Brain pericyte (primary cell): ENCODE data around the gene CCDC77.
"Not testable (repeated sequence)": the region's sequence is repeated elsewhere in the genome, so short reads cannot be mapped to it uniquely, and the experiment has no call there.

Experiments
- DNase-seq: peaks from one replicate; pipeline ENCODE4 v3.0.0-alpha.2; 2012; ENCODE audit warnings: low read depth, low spot score

The CCDC77 gene

DNA sequence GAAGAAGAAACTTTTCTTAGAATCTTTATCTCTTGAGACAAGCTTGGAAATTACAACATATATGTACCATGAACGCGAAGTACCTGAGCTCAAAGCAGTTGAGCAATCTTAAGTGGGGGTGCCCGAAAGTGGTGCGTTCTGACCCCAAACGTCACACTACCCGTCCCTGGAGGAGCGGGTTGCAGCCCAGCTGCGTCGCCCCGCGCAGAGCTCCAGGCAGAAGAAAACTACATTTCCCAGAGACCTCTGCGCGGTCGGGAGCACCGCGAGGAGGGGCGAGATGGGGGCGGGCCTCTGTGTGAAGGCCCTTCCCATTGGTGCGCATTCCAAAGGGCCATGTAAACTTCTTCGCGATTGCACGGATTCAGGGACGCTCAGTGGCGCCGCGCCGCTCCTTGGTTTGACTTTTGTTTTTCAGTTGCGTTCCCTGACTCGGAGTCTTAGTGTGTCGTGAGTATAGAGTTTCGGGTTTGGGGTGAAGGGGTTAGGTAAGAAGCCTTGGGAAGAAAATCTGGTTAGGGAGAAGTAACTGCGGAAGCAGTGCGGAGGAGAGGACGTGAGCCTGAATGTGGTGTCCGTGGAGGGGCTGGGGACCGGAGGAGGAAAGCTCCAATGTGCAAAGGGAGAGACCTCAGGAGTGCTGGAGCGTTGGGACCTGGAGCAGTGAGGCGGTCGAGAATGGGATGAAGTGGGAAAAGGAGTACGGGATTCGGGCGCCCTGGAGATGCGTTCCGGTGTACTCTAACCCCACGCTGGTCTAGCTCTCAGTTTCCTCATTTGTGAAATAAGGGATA lies at the start of gene CCDC77:
CCDC77 (plus strand) TSS at position 410 of the 794 bp plus-strand sequence. CDS start 7,740 bp downstream, outside the sequence.
- peak; percentile 75 for DNase-seq

DNA sequence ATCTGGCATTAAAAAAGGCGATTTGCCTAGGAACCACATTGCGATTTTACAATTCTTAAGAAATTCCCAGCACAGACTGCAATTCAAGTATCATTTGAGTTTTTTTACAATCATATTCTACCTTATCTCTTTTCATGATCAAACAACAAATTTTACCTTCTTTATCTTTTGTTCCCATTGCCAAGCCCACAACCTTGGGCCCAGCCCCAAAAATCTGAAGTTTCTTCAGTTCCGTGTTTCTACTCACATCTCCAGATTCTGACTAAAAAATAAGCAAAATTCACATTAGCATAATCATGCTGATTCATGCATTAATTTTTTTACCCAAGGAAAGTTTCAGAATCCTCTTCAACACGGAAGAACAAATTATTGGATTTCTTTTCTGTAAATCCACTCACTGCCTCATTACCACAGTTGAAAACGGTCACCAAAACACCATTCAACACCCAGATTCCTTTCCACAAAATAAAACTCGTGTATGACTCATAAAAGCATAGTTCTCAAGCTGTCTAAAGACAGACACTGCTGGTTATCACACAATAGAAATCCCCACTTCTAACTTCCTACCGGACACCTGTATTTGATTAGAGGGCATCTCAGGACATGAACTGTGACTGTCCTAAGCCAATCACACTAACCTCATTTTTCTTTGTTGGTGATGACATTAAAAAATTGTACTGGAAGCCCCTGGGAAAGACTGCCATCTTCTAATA lies 45.0 kb upstream of the CCDC77 start:
- no peak for DNase-seq

DNA sequence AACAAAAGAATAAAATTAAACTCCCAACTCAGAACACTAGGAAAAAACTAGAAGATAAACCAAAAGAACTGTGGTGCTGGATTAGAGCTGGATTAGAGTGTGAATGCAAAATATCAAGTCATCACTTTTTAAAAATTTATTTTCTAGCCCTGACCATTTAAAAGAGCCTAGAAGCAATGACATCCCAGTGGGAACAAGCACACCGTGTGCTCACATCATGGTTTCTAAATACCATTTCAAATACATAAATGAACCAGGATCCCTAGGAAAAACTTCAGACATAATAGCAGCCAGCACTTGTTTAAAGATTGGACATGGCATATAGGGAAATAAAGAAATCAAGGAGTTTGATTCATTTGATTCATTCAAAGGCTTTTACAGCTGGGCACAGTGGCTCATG lies 42.4 kb upstream of the CCDC77 start:
- no peak for DNase-seq

DNA sequence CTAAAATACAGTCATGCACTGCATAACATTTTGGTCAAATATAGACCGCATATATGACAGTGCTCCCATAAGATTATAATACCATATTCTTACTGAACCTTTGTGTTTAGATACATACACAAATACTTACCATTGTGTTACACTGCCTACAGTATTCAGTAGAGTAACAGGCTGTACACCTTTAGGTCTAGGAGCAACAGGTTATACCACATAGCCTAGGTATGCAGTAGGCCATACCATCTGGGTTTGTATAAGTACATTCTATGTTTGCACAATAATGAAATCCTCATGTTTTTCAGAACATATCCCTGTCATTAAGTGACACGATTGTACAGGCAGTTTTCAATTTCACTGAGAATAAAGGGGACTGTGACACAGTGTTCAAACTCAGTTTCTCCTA lies 34.6 kb upstream of the CCDC77 start:
- DNase-seq: no peak

DNA sequence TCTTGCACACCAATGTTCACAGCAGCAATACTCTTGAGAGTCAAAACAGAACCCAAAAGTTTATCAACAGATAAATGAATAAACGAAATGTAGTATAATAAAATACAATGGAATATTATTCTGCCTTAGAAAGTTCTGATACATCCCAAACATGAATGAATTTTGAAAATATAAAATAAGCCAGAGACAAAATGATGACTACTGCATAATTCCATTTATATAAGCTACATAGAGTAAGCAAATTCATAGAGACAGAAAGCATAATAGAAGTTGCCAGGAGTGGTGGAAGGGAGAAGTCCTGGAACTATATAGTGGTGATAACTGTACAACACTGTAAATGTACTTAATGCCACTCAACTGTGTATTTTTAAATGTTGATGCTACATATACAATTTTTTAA lies 33.5 kb upstream of the CCDC77 start:
- DNase-seq: no peak

DNA sequence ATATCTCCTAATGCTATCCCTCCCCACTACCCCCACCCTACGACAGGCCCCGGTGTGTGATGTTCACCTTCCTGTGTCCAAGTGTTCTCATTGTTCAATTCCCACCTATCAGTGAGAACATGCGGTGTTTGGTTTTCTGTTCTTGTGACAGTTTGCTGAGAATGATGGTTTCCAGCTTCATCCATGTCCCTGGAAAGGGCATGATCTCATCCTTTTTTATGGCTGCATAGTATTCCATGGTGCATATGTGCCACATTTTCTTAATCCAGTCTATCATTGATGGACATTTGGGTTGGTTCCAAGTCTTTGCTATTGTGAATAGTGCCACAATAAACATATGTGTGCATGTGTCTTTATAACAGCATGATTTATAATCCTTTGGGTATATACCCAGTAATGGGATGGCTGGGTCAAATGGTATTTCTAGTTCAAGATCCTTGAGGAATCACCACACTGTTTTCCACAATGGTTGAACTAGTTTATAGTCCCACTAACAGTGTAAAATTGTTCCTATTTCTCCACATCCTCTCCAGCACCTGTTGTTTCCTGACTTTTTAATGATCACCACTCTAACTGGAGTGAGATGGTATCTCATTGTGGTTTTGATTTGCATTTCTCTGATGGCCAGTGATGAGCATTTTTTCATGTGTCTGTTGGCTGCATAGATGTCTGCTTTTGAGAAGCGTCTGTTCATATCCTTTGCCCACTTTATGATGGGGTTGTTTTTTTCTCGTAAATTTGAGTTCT lies 30.5 kb upstream of the CCDC77 start:
- DNase-seq: not testable (repeated sequence)

DNA sequence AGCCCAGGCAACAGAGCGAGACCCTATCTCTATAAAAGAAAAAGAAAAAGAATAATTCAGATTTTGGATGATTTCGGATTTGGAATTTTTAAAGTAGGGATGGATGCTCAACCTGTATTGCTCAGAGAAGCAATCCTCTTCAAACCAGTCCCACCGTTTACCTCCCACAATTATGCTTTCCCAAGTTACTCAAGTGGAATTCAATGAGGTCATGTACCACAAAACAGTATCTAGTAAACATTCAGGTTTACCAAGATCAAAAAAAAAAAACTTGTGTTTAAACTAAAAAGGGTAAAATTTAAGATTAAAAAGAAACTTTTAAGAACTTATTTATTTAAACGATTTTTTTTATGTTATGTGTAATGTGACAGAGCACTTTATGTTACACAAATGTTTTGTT lies 14.8 kb upstream of the CCDC77 start:
- DNase-seq: no peak

DNA sequence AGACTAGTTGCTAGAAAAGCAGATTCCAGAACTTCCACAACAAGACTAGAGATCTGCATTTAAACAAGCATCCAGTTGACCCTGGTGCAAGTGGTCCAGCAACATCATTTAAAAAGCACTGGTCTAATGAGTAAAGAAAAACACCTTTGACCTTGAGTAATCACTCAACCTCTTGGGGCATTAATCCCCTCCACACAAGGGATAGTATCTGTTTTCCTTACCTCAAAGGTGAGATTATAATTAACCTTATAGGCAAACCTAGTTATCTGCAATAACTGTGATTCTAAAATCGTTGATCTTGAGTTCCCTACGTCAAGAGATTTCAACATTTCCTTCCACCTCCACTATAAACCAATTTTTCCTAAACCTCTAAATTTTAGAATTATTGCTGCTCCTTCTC lies 13.4 kb upstream of the CCDC77 start:
- DNase-seq: no peak

DNA sequence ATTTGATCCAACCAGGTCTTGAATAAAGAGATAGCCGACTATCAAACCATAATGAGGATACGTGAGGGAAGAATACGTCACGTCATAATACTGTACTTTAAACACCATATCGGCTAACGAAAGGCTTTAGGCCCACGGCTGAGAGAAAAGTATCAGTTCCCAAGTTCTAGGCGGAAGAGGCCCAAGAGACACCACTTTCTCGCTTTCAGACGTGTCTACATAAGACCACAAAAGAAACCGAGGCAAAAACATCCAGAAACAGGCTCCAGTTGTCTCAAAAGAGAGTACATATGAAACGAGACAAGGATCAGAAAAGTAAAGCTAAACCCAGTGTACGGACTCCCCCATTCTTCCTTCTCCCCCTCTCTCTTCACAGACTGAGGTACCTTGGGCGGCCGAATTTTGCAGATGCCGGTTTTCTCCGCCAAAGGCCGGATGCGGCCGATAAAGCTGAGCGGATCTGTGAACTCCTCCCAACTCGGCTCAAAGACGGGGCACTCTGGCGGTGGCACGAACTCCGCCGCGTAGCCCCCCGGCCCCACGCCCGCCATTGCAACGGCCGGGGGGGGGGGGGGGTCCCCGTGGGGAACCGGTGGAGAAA lies 12.8 kb upstream of the CCDC77 start:
- DNase-seq: no peak

DNA sequence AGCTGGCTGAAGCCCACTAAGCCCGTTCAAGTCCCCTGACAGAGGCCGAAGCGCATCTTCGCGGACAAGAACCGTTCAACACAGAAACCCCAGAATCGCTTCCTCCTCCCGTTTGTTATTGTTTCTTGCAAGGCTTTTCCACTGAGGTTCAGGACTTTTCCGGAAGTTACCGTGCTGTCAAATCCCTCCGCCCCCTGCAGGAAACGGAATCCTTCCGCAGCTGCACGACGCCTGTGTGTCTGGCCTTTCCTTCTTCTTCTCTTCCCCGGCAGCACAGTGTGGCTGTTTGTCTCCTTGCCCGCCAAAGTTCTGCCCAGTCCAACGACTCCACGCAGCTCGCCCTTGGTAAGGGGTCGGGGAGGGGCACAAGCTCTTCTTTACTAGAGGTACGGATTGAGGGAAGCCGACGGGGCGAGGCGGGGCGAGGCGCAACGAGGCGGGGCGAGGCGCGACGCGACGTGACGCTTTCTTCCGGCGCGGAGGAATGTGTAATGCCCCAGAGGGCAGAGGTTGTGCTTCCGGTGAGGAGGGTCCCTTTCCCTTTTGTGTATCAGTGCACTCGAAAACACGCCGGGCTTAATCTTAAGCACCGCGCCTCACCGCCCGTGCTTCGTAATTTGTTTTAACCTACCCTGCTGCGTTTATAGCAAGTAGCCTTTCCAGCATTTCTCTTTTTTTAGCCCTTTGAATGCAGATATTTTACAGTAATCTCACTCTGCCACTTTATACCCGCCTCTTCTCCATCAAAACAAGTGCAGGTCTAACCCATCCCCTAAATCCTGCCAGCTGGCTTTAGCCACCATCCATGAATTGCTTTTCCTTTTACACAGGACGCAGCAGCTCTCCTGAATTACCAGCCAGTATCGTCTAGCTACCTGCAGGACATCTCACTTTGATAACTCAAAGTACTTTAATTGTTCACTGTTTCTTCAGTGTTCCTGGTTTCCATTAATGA lies 12.0 kb upstream of the CCDC77 start, which contains the start of gene KDM5A:
KDM5A (minus strand) TSS at position 179 of the 955 bp plus-strand sequence. CDS start 229 bp downstream, outside the sequence.
- DNase-seq: peak; percentile 95

DNA sequence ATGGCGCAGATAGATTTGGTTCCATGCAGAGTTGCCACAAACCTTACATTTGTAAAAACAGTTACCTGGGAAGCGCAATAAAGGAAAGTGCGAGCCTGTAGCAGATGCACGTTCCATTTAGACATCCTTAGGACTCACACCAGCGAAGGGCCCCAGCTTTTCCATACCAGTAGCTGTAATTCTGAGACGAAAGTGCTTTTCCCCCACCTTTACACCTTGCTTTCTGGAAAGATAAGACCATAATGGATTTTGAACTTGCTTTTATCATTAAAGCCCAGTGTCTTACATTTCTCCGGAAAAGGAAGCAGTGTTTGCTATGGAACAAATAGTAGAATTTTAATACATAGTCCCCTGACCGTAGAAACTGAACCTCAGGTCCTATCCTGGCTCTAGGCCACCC lies 616 bp upstream of the CCDC77 start:
- DNase-seq: no peak

DNA sequence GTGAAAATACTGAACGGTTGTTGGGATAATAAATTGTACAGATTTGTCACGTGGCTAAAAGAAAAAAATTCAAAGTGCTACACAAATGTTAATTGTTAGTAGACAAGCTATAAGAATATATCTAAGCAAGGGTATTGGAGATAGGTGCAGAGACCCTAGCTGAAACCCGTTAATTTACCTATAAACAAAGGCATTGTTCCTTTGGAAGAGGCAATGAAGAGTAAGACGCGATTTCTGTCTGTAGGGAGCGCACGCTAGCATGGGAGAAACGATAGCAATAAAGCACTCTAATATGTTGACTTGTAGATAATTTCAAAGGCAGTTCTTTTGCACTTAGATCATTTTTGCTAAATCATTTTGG lies 565 bp downstream of the CCDC77 start:
- no peak for DNase-seq

DNA sequence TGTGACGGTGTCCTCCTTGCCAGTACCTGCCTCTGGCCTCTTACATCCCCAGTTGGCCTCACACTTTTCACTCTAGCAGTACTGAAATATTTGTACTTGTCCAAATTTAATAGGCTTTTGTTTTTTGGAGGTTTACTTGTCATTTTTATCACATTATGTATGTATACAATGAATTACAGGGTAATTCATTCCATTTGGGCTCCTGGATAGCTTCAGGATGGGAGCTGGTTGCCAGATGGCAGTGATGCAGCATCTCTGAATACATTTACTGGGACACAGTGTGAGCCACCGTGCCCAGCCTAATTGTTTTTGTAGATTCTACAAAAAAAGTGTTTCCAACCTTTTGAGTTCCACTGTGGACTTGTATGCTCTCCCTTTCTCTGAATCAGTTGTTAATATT lies 13.4 kb downstream of the CCDC77 start:
- no peak for DNase-seq

DNA sequence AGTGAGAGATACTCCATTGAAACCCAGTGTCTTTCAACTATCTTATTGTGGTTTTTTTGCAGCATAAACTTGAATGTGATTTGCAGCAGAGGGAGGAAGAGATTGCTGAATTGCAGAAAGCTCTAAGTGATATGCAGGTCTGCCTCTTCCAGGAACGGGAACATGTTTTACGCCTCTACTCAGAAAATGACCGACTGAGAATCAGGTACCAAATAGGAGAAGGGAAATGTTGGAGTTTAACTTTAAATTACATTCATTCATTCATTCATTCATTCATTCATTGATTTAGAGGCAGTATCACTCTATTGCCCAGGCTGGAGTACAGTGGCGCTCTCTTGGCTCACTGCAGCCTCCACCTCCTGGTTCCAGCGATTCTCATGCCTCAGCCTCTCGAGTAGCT lies 17.0 kb downstream of the CCDC77 start:
- no peak for DNase-seq

DNA sequence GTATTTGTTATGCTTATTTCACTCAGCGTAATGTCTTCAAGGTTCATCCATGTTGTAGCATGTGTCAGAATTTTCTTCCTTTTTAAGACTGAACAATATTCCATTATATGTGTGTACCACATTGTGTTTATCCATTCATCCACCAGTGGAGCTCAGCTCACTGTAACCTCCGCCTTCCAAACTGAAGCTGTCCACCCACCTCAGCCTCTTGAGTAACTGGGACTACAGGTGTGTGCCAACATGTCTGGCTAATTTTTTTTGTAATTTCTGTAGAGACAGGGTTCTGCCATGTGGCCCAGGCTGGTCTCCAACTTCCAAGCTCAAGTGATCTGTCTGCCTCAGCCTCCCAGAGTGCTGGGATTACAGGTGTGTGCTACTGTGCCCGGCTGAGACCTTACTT lies 21.1 kb downstream of the CCDC77 start:
- DNase-seq: no peak

DNA sequence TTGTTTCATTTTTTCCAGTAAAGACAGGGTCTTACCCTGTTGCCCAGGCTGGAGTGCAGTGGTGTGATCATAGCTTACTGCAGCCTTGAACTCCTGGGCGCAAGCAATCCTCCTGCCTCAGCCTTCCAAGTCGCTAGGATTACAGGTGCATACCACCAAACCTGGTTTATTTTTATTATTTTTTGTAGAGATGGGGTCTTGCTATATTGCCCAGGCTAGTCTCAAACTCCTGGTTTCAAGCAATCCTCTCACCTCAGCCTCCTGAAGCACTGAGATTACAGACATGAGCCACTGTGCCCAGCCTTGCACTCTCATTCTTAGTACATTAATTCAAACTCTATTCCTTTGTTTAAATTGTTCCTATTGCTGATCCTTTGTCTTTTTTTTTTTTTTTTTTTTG lies 34.3 kb downstream of the CCDC77 start:
- DNase-seq: not testable (repeated sequence)

DNA sequence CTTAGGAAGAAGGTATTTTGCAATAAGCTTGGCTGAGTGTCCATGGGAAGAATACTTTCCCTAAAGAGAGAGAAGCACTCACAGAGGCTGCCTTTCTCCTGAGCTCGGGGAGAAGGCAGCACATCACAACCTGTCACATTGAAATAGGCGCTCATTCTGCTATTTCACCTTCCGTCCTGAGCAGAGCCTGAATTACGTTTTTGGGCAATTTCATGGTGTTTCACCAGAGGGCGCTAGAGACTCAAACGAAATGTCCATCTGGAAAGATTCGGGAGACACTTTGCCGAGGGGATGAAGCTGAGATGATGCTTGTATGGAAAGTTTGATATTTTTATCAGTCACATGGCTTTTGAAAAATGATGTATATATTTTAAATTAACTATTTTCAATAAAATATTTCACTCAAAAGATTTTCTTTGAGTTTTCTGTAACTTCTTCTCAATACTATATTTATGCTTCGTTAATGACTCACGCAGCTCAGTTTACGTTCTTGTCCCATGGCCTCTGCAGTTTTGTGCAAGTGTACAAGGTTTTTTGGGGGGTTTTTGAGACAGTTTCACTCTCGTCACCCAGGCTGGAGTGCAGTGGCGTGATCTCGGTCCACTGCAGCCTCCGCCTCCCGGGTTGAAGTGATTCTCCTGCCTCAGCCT lies 40.9 kb downstream of the CCDC77 start:
- DNase-seq: no peak

DNA sequence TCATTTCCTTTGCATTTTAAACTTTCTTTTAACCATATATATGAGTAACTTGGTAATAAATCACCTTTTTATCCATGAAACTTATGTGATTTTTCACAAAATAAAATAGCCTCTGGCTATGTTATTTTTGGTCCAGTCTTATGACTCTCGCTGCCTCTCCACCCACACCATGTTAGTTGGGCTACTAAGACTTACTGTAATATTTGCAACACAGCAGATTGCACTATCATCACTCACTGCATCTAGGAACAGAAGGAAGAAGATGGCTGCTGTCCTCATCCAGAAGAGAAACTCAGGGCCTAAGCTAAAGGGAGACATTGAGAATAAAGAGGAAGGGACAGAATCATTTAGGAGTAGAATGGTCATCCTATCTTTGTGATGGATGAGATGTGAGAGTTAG lies 45.7 kb downstream of the CCDC77 start:
- DNase-seq: no peak

DNA sequence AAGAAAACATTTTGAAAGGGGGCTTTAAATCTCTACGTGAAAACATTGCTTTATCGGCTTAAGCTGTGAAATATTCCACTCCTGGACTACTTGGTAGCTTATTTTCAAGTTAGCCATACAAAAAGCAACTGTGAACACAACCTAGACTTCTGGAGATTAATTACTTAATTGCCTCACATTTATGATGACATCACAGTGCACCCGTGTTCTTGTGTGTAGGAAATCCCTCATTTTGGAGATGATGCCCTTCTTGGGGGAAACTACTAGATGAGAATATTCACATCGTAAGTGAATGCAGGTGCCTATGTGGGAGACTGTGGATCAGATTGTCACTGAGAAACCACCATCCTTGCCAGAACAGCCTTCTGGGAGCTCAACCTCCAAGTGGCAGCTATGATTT lies 47.8 kb downstream of the CCDC77 start:
- DNase-seq: no peak

DNA sequence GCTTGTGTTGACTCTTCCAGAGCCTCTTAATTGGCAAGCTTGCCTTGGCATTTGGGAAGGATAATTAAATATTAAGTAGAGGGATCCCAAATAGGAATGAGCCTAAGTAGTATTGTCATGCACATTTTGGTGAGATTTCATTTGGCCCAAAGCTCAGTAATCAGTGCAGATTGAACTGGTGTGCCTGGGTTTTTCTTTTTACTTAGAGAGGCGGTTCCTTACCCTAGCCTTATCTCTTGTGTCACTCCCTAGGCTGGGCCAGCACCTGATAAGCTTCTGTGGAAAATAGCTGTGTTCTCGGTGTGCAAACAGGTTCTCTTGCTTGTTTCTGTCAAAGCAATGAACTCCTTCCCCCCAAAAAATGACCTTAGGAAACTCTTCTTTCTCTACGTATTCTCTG lies 49.0 kb downstream of the CCDC77 start:
- DNase-seq: no peak
